ENCODE data around the gene GNG14. TPM values are rescaled to one million over a fixed set of nuclear protein-coding genes. Genes with fewer than 3 reads are reported as not detected.

Gene GNG14
- total and polyA plus RNA-seq, 2 experiments from 2014 or later, result not detected

DNA sequence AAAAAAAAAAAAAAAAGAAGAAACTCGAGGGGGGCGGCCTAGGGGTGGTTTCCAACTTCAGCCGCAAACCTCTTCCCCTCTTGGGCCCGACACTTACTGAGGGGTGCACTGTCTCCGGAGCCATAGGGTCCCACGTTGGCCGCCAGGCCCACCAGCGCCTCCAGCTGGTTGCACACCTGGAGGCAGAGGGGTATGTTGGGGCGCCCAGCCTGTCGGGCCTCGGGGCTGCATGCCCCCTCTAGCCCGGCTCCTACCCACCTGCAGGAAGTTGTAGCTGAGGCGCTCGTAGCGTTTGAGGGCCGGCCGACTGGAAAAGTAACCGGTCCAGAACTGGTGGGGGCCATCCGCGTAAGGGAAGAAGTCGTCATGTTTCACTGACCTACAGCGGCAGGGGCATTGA lies 29.8 kb upstream of the GNG14 start:
- WGBS (ENCODE audit: low lambda C conversion rate, missing lambda C conversion rate), result over 99% methylated on average over 18 of the region's 22 CpGs

DNA sequence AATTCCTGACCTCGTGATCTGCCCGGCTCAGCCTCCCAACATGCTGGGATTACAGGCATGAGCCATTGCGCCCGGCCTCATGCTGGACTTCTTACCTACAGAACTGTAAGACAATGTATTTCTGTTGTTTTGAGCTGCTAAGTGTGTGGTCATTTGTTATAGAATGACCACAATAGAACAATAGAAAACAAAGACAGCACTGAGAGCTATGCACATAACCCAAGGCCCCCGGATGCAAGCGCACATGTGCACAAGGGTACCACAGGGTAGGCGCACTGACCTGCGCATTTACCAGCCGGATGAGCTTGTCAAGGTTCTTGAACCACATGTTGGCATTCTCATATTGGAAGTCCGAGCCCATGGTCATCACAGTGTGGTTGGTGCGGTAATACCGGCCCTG lies 26.8 kb upstream of the GNG14 start:
- no peaks in the 10 kb centered on the region for H3K4me1 ChIP-seq (ENCODE audit: insufficient read depth)
- no peak overlapping the region for H3K4me3 ChIP-seq
- TF ChIP-seq EZH2phosphoT487 (IDR thresholded peaks at IDR 0.05; ENCODE audit: low read depth, severe bottlenecking, unreplicated experiment) (no peak), EZH2 (IDR thresholded peaks at IDR 0.05; ENCODE audit: borderline replicate concordance) (no peak)
- TF ChIP-seq, protein P1, sequence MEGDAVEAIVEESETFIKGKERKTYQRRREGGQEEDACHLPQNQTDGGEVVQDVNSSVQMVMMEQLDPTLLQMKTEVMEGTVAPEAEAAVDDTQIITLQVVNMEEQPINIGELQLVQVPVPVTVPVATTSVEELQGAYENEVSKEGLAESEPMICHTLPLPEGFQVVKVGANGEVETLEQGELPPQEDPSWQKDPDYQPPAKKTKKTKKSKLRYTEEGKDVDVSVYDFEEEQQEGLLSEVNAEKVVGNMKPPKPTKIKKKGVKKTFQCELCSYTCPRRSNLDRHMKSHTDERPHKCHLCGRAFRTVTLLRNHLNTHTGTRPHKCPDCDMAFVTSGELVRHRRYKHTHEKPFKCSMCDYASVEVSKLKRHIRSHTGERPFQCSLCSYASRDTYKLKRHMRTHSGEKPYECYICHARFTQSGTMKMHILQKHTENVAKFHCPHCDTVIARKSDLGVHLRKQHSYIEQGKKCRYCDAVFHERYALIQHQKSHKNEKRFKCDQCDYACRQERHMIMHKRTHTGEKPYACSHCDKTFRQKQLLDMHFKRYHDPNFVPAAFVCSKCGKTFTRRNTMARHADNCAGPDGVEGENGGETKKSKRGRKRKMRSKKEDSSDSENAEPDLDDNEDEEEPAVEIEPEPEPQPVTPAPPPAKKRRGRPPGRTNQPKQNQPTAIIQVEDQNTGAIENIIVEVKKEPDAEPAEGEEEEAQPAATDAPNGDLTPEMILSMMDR (IDR thresholded peaks at IDR 0.05; ENCODE audit: poor library complexity), result no peak
- H3K9me2 ChIP-seq (replicated peaks; ENCODE audit: insufficient read depth), result no peaks in the 10 kb centered on the region
- H3K79me2 ChIP-seq, result peaks cover 6% of the 10 kb centered on the region
- no peaks in the 10 kb centered on the region for H3K36me3 ChIP-seq (replicated peaks; ENCODE audit: insufficient read depth, low read depth)
- H3K27ac ChIP-seq, result no peak overlapping the region
- 94% methylated on average over 12 of the region's 12 CpGs for WGBS (ENCODE audit: low lambda C conversion rate, missing lambda C conversion rate)
- H3K9me3 ChIP-seq (ENCODE audit: low read depth), result no peaks in the 10 kb centered on the region
- no peak for DNase-seq (ENCODE audit: low spot score)
- H2AFZ ChIP-seq, result no peak overlapping the region
- no peak overlapping the region for H3K4me2 ChIP-seq
- H4K20me1 ChIP-seq (ENCODE audit: insufficient read depth, poor library complexity, severe bottlenecking), result no peaks in the 10 kb centered on the region
- H3K27me3 ChIP-seq, result no peaks in the 10 kb centered on the region

More for the DNA sequence above, 29.8 kb upstream of the GNG14 start:
- Histone ChIP-seq H3K9me2 (replicated peaks; ENCODE audit: insufficient read depth) (no peaks in the 10 kb centered on the region), H3K27me3 (no peaks in the 10 kb centered on the region), H3K4me1 (ENCODE audit: insufficient read depth) (no peaks in the 10 kb centered on the region), H3K4me2 (no peak overlapping the region), H4K20me1 (ENCODE audit: insufficient read depth, poor library complexity, severe bottlenecking) (no peaks in the 10 kb centered on the region), H3K79me2 (no peaks in the 10 kb centered on the region), H3K9me3 (ENCODE audit: low read depth) (no peaks in the 10 kb centered on the region), H3K27ac (no peak overlapping the region), H3K4me3 (no peak overlapping the region), H3K36me3 (replicated peaks; ENCODE audit: insufficient read depth, low read depth) (no peaks in the 10 kb centered on the region), H2AFZ (no peak overlapping the region)
- TF ChIP-seq, protein P1 (IDR thresholded peaks at IDR 0.05; ENCODE audit: poor library complexity), result no peak
- TF ChIP-seq EZH2phosphoT487 (IDR thresholded peaks at IDR 0.05; ENCODE audit: low read depth, severe bottlenecking, unreplicated experiment) (no peak), EZH2 (IDR thresholded peaks at IDR 0.05; ENCODE audit: borderline replicate concordance) (no peak)
- no peak for DNase-seq (ENCODE audit: low spot score)

DNA sequence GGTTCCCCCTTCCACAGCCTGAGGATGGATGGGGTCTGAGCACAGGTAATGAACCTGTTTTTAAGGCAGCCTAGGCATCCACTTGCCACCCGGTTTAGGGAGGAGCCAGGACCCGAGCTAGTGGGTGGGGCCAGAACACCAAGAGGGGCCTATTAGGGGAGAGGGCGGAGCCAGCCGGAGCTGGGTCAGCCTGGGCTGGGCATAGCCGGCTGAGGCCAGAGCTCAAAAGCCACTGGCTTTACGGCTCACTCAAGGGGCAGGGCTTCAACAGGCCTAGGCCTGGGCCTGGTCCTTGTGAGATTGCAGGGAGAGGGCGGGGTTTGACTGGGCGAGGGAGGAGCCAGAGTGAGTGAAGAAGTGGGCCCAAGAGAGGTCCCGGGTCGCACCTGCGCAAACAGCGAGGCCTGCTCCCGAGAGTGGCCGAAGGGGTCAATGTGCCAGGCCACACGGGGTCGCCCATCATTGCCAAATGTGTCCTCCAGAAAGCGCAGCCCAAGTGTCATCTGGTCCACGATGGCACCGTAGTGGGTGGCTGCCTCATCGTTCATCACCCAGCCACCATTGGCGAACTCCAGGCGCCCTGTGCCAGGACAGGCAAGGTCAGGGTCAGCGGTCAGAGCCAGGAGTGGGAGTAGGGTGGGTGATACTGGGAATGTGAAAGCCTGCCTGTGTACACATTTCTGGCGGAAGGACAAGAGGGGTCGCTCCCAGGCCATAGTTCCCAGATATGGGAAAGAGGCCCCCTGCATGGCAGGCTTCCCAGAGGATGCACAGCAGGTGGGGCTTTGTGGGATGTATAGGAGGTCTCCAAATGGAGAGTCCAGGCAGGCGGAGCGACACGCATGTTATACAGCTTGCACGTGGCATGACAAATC lies 23.2 kb upstream of the GNG14 start:
- H3K9me3 ChIP-seq (ENCODE audit: low read depth), result no peaks in the 10 kb centered on the region
- DNase-seq (ENCODE audit: low spot score), result no peak
- no peaks in the 10 kb centered on the region for H3K36me3 ChIP-seq (replicated peaks; ENCODE audit: insufficient read depth, low read depth)
- H3K27me3 ChIP-seq, result no peaks in the 10 kb centered on the region
- peaks cover 14% of the 10 kb centered on the region for H3K4me1 ChIP-seq (ENCODE audit: insufficient read depth)
- no peak overlapping the region for H2AFZ ChIP-seq
- no peaks in the 10 kb centered on the region for H3K9me2 ChIP-seq (replicated peaks; ENCODE audit: insufficient read depth)
- no peak overlapping the region for H3K4me3 ChIP-seq
- TF ChIP-seq EZH2 (IDR thresholded peaks at IDR 0.05; ENCODE audit: borderline replicate concordance) (no peak), EZH2phosphoT487 (IDR thresholded peaks at IDR 0.05; ENCODE audit: low read depth, severe bottlenecking, unreplicated experiment) (no peak)
- TF ChIP-seq, protein P1 (IDR thresholded peaks at IDR 0.05; ENCODE audit: poor library complexity), result no peak
- H4K20me1 ChIP-seq (ENCODE audit: insufficient read depth, poor library complexity, severe bottlenecking), result no peaks in the 10 kb centered on the region
- H3K27ac ChIP-seq, result no peak overlapping the region
- no peak overlapping the region for H3K4me2 ChIP-seq
- 93% methylated on average over 29 of the region's 29 CpGs for WGBS (ENCODE audit: low lambda C conversion rate, missing lambda C conversion rate)
- peaks cover 32% of the 10 kb centered on the region for H3K79me2 ChIP-seq

All from hepatocyte (in vitro differentiated cells).